DND-41 (cell line): ENCODE results near the gene PPP1R3E.

Experiments used
- ATAC-seq: fragments of 200-7000 bp; cut with Tn5 transposase; 3 replicates; pipeline ENCODE4 v1.9.1; 2021; ENCODE audit warnings: low read depth; ENCODE audit not compliant: insufficient read depth
- DNase-seq: peaks from one replicate; pipeline ENCODE4 v3.0.0-alpha.2; 2020
- H2AFZ ChIP-seq: 2 replicates; pipeline ENCODE4 v1.6.0; 2012; ENCODE audit warnings: low read depth, low read length
- H3K27ac ChIP-seq: 2 replicates; pipeline ENCODE4 v1.5.1; 2012; ENCODE audit warnings: low read length, inconsistent platforms
- H3K27me3 ChIP-seq: fragments of 200-600 bp; sonication (generic); 2 replicates; pipeline ENCODE4 v1.6.0; 2012; ENCODE audit warnings: low read length, mild to moderate bottlenecking, inconsistent platforms; ENCODE audit not compliant: insufficient read depth, poor library complexity
- H3K36me3 ChIP-seq: 2 replicates; pipeline ENCODE4 v1.5.1; 2012; ENCODE audit warnings: low read length, inconsistent platforms; ENCODE audit not compliant: insufficient read depth
- H3K4me1 ChIP-seq: 2 replicates; pipeline ENCODE4 v1.5.1; 2012; ENCODE audit warnings: mild to moderate bottlenecking, low read length; ENCODE audit not compliant: insufficient read depth
- H3K4me2 ChIP-seq: 2 replicates; pipeline ENCODE4 v1.6.0; 2012; ENCODE audit warnings: mild to moderate bottlenecking, moderate library complexity, low read length, inconsistent platforms; ENCODE audit not compliant: insufficient read depth
- H3K4me3 ChIP-seq, 2 experiments: fragments of 200-600 bp in 1 of 2; shearing (Covaris generic) in 1 of 2; 2 replicates each; pipeline ENCODE4 v1.5.1; 2012 to 2016; ENCODE audit warnings: inconsistent platforms in 2 of 2, low read length in 2 of 2, mild to moderate bottlenecking in 2 of 2, low read depth in 1 of 2, moderate library complexity in 1 of 2
- H3K79me2 ChIP-seq: 2 replicates; pipeline ENCODE4 v1.6.0; 2012; ENCODE audit warnings: low read length, inconsistent platforms; ENCODE audit not compliant: insufficient read depth
- H3K9ac ChIP-seq: 2 replicates; pipeline ENCODE4 v1.6.0; 2012; ENCODE audit warnings: low read depth, mild to moderate bottlenecking, inconsistent platforms, low read length, moderate library complexity
- H3K9me3 ChIP-seq: 2 replicates; pipeline ENCODE4 v1.5.1; 2012; ENCODE audit warnings: low read length, moderate library complexity, mild to moderate bottlenecking, inconsistent platforms; ENCODE audit not compliant: insufficient read depth, severe bottlenecking
- H4K20me1 ChIP-seq: 2 replicates; pipeline ENCODE4 v1.6.0; 2012; ENCODE audit warnings: low read length; ENCODE audit not compliant: insufficient read depth
- EZH2 ChIP-seq: IDR thresholded peaks from 3 replicates; pipeline ENCODE4 v1.6.1; 2012; ENCODE audit warnings: borderline replicate concordance, low read depth, mild to moderate bottlenecking, moderate library complexity, low read length, inconsistent platforms; ENCODE audit not compliant: severe bottlenecking
- TF ChIP-seq, protein P1 (sequence below): IDR thresholded peaks from 2 replicates; pipeline ENCODE4 v1.5.1; 2012; ENCODE audit warnings: borderline replicate concordance, low read length, moderate library complexity, mild to moderate bottlenecking; ENCODE audit not compliant: poor library complexity, severe bottlenecking; ENCODE audit errors: extremely low read depth

PPP1R3E gene

DNA sequence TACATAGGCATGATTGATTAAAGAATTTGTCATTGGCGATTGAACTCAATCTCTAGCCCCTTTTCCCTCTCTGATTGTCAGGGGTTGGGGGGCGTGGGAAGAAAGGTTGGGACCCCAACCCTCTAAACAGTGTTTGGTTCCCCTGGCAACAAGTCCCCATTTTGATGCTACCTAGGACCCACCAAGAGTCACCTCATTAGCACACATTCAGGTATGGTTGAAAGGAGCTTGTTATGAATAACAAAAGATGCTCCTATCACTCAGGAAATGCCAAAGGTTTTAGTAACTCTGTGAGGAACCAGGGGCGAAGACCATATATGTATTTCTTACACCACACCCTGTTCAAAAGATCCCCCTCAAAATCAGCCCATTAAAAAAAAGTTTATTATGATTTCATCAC is 50.7 kb downstream of the PPP1R3E start:
- H3K27me3 ChIP-seq, result peaks cover 19% of the 10 kb centered on the region
- no peaks in the 10 kb centered on the region for H3K9me3 ChIP-seq
- no peaks in the 10 kb centered on the region for H3K4me1 ChIP-seq
- DNase-seq (no peak), ATAC-seq (no peak)
- no peak for TF ChIP-seq EZH2
- TF ChIP-seq, protein P1, sequence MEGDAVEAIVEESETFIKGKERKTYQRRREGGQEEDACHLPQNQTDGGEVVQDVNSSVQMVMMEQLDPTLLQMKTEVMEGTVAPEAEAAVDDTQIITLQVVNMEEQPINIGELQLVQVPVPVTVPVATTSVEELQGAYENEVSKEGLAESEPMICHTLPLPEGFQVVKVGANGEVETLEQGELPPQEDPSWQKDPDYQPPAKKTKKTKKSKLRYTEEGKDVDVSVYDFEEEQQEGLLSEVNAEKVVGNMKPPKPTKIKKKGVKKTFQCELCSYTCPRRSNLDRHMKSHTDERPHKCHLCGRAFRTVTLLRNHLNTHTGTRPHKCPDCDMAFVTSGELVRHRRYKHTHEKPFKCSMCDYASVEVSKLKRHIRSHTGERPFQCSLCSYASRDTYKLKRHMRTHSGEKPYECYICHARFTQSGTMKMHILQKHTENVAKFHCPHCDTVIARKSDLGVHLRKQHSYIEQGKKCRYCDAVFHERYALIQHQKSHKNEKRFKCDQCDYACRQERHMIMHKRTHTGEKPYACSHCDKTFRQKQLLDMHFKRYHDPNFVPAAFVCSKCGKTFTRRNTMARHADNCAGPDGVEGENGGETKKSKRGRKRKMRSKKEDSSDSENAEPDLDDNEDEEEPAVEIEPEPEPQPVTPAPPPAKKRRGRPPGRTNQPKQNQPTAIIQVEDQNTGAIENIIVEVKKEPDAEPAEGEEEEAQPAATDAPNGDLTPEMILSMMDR, result no peak
- H3K4me3 ChIP-seq, result no peak overlapping the region
- no peak overlapping the region for H3K9ac ChIP-seq
- no peaks in the 10 kb centered on the region for H3K36me3 ChIP-seq
- no peak overlapping the region for H3K27ac ChIP-seq
- H4K20me1 ChIP-seq, result no peaks in the 10 kb centered on the region
- H2AFZ ChIP-seq, result no peak overlapping the region
- H3K4me2 ChIP-seq, result no peak overlapping the region
- no peaks in the 10 kb centered on the region for H3K79me2 ChIP-seq

DNA sequence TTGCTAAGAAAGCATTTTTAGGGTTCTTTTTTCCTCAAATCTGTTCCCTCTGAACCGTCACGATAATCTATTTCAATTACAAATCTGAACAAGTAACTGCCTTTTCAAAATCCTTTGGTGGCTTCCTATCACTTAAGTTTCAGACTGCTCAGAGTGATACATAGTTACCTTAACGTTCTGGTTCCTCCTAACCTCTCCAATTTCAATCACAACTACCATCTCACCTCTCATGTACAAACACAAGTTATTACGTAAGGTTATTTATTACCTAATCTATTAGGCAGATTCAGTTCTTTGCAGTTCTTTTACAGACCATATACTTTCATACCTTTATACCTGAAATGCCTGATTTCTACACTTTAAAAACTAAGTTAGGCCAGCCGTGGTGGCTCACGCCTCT is 52.8 kb downstream of the PPP1R3E start:
- Histone ChIP-seq H3K36me3 (no peaks in the 10 kb centered on the region), H3K4me3 (no peak overlapping the region), H2AFZ (no peak overlapping the region), H3K79me2 (no peaks in the 10 kb centered on the region), H3K9ac (no peak overlapping the region), H3K27me3 (peaks cover 21% of the 10 kb centered on the region), H3K27ac (no peak overlapping the region), H4K20me1 (no peaks in the 10 kb centered on the region), H3K9me3 (no peaks in the 10 kb centered on the region), H3K4me2 (no peak overlapping the region), H3K4me1 (no peaks in the 10 kb centered on the region)
- no peak for TF ChIP-seq EZH2
- TF ChIP-seq, protein P1, result no peak
- DNase-seq, result no peak
- ATAC-seq, result no peak

DNA sequence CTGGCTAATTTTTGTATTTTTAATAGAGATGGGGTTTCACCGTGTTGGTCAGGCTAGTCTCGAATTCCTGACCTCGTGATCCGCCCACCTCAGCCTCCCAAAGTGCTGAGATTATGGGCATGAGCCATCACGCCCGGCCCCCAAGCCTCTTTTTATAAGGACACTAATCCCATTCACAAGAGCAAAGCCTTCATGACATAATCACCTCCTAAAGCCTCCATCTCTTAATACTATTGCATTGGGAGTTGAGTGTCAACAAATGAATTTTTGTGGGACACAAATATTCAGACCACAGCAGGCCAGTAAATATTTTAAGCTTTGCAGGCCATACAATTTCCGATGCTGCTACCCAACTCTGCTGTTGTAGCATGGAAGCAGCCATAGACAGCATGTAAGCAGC is 54.1 kb downstream of the PPP1R3E start:
- H3K4me2 ChIP-seq, result no peak overlapping the region
- no peak overlapping the region for H3K4me3 ChIP-seq
- DNase-seq (no peak), ATAC-seq (no peak)
- no peak overlapping the region for H3K9ac ChIP-seq
- no peak for TF ChIP-seq EZH2
- TF ChIP-seq, protein P1, result no peak
- H3K4me1 ChIP-seq, result no peaks in the 10 kb centered on the region
- no peaks in the 10 kb centered on the region for H4K20me1 ChIP-seq
- no peak overlapping the region for H2AFZ ChIP-seq
- peaks cover 21% of the 10 kb centered on the region for H3K27me3 ChIP-seq
- H3K36me3 ChIP-seq, result no peaks in the 10 kb centered on the region
- H3K9me3 ChIP-seq, result no peaks in the 10 kb centered on the region
- H3K79me2 ChIP-seq, result no peaks in the 10 kb centered on the region
- no peak overlapping the region for H3K27ac ChIP-seq
